NCI-H748 (cell line): ENCODE measurements around the gene SFMBT1.
"Not testable (repeated sequence)": the region's sequence is repeated elsewhere in the genome, so short reads cannot be mapped to it uniquely, and the experiment has no call there.

Source experiments
- DNase-seq: peaks from one replicate; lab custom pipeline; 2025; ENCODE audit not compliant: unreplicated experiment; lab: John Stamatoyannopoulos, UW

Gene SFMBT1

GRCh38 chr3:53073553-53074365 lies 27.9 kb upstream of the SFMBT1 start:
- no peak for DNase-seq

DNA sequence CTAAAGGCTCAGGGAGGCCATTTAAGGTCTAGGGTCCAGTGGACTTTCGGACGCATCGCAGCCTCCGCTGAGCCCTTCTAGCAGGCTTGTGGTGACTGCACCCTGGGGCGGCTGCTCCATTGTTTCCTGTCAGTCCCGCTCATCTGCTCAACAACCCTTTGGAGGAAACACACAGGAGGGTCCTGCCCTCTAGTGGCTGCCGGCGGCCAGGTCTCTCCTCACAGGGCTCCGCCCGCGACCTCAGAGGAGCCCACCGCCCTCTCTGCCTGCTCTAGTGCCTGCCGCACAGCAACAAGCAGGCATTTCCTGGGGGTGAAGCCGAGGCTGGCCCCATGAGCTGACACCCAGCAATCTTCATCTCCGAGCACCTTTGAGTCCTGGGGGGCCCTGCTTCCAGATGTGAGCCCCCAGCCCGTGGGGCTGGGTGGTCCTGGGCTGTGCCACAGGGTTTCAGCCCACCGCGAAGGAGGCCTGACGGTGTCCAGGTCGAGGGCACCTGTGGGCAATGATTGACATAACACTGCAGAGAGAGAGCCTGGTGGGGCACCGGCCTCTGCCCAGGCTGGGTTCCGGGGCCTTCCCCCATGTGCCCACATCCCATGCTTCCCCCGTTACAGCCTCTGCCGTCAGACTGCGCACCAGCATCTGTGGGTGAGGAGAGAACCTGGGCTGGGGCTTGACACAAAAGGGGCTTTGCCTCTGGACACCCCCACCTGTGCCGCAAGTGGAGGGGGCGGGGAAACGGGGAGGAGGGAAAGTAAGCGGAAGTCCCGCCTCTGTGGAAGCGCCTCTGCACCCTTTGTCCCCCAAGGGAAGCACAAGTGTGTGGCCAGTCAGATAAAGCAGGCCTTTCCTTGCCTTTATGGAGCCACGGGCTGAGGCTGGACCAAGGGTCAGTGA lies 27.0 kb upstream of the SFMBT1 start:
- peak; percentile 79 for DNase-seq

DNA sequence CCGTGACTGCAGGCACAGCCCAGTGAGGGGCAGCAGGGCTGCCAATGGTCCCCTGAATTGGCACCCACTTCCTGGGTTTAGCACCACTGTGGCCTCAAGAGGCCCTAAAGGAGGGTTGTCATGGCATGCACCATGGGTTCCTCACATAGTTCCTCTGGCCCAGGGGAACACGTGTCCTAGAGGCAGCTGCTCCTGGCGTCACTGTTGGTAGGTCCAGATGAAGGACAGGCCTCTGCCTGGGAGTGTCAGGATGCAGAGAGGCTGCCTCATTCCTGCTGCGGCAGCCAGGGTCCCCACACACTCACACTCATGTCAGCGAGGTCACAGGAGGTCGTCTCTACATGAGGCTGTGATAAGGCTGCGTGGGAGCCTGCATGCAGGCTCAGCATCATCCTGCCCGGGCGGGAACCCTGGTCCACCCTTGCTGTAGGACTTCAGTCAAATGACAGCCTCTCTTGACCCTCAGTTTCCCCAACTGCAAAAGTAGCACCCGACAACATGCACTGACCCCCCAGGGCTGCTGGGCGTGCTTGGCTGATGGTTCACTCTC lies 26.1 kb upstream of the SFMBT1 start:
- no peak for DNase-seq

- DNase-seq = peak; percentile 29
These were observed 23.7 kb upstream of the SFMBT1 start for GRCh38 chr3:53069422-53070068.

DNA sequence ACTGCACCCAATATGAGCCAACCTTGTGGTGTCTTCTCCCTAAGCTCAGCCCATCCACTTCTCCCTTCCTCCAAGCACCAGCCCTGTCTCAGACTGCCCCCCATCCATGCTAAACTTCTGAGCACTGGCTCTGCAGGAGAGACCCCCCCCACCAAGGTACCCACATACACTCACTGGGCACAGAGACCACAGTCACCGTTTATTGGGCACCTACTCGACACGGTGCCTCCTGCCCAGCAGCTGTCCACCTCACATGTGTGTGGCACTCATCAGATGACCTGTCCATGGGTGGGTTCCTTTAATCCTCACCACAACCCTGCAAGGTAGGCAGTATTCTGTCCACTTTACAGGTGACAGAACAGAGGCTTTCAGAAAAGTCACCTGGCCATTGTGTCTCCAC lies 22.3 kb upstream of the SFMBT1 start:
- DNase-seq = no peak

GRCh38 chr3:53067567-53067966 lies 21.7 kb upstream of the SFMBT1 start:
- no peak for DNase-seq

DNA sequence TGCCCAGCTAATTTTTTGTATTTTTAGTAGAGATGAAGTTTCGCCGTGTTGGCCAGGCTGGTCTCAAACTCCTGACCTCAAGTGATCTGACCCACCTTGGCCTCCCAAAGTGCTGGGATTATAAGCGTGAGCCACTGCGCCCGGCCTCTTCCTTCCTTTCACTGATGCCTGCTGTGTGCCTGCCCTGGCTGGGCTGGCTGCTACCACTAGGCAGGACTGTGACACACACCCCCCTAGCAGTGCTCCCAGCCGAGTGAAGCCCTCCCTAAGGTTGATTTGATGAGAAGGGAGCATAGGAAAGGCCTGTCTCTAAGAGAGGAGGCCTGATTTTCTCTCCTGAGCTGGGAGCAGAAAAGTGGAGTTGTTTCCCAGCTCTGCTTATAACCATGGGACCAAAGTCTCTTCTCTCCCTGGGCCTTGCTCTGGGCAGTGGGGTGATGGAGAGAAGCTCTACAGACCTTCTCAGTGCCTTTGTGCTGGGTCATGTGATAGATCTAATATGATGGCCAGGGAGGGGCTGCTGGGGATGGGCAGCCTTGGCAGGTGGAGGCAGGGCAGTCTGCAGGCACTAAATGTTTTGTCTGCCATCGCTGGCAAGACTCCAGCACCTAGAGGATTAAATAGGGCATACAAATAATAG lies 20.1 kb upstream of the SFMBT1 start:
- DNase-seq = peak; percentile 61

GRCh38 chr3:53062905-53063304 lies 17.0 kb upstream of the SFMBT1 start:
- DNase-seq = no peak

- DNase-seq = no peak
These were observed 10.6 kb upstream of the SFMBT1 start for GRCh38 chr3:53056442-53056841.

DNA sequence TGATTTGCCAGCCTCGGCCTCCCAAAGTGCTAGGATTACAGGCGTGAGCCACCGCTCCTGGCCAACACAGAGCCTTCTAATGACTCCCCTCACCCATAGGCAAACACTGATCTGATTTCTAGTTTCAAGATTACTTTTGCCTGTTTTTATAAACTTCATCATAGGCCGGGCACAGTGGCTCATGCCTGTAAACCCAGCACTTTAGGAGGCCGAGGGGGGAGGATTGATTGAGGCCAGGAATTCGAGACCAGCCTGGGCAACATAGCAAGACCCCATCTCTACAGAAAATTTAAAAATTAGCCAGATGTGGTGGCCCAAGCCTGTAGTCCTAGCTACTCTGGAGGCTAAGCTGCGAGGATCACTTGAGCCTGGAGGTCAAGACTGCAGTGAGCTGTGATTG lies 8.4 kb upstream of the SFMBT1 start:
- not testable (repeated sequence) for DNase-seq

- DNase-seq = peak; percentile 13
These were observed 6.1 kb upstream of the SFMBT1 start for GRCh38 chr3:53051929-53052328.

DNA sequence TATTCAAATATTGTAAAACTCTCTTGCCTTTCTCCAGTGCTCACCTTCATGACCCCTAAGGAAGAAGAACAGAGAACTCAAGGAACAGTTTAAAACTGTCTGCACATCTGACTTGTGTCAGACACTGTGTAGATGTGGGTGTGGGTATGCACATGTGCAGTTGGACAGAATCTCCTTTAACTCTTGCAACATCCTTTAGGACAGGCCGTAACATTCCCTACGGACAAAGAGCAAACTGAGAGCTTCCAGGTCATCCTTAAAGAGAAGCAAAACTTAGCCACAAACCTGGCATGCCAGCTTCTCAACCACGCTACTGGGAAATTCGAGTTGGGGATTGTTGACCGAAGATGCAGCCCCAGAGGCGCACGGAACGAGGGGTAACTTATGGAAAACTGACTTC lies 4.1 kb upstream of the SFMBT1 start:
- no peak for DNase-seq

DNA sequence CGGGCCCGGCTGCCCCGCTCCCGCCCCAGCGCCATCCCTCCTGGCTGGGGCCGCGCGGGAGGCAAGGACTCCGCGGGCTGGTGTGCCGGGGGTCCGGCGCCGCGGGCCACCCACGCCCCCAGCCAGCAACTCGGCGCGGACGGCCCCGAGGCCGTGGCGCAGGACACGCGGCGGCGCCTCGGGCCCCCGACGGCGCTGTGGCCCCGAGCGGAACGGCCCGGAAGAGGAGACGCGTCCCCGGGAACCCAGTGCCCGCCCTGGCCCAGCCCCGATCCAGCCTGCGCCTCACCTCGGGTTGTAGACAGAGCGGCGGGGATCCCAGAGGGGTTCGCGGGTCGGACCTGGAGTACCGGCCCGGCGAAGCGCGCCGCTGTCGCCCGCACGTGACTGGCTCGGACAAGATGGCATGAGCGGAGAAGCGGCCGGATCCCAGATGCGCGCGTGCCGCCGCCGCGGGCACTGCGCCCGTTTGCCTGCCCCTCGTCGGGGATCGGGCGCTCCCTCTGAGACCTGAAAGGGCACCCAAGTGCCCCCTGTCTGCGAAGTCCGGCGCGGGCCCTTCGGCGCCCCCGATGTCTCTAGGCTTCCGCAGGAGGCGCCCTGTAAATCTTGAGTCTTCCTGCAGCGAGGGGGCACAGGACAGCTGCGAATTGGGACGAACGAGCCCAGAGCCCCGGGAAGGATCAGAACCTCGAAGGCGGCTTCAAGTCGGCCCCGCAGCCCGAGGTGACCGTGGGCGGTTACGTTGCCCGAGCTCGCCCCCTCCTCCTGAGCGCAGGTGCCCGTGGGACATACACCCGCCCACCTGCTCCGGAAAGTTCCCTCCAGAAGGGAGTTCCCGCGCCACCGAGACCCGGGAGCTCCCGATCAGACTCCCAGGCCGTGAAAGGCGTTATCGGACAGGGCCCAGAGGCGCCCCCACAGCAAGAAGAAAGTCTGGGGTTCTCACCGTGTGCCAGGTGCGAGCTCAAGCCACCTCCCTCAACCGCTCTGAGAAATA lies 598 bp upstream of the SFMBT1 start:
- DNase-seq = peak; percentile 55

DNA sequence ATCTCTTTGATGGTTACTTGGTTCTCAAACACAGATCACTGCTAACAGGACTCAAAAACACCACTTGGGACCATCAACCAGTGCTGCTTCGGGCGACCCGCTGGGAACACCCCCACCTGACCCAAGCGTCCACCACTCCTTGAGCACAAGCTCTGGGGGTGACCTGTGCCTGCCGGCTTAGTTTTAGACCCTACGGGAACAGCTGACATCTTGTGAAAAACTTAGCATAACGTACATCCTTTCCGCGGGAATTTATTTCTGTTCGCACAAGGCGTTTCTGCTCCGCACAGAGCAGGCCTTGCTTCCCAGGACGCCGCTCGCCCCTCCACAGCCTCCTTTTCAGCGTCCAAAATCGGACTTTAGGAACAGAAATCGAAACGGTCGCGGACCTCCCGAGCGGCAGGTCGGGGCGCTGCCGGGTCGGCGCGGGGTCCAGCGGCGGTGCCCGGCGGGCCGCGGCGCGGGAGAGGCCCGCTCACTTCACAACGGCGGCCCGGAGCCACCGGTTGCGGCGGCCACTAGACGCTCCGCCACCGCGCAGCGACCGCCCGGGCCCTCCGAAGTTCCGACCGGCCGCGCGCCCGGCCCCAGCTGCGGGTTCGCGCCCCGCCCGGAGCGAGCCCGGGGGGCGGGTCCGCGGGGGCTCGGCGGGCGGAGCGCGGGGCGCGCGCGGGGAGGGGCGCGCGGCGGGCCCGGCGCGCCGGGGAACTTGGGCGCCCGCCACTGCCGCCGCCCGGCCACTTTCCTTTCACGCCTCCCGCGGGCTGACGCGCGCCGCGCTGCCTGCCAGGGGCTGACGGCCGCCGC lies 959 bp downstream of the SFMBT1 start:
- peak; percentile 57 for DNase-seq

DNA sequence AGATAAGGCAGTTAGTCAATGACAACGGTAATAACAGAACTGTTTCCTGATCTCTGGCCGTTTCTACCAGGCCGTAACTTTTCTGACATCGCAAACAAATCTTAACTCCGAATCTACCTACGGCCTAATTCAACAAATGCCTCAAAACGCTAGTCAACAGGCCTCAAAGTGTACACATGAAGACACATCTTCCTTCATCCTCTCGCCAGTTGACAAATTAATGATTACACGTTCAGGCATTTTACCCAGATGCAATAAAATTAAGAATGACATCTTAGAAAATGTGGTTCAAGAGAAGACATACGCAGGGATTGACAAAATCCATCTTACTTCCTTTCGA lies 1.5 kb downstream of the SFMBT1 start:
- DNase-seq = no peak

DNA sequence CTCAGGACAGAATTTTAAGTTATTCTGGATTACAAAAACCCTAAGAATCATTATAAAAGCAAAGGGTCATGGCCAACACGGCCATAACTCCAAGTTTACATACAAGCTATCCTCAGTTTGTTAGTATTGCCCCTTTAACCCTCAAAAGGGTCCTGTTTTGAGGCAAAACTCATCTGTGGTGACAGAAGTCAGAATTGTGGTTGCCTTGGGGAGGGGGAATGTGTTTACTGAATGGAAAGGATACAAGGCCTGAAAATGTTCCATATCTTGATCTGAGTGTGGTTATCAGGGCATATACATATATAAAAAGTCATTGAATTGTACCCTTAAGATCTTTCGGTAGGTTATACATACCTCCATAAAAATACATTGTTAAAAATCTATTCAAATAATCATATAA lies 2.1 kb downstream of the SFMBT1 start:
- DNase-seq = no peak

GRCh38 chr3:53042651-53043050 lies 3.2 kb downstream of the SFMBT1 start:
- no peak for DNase-seq

GRCh38 chr3:53040351-53040820 lies 5.5 kb downstream of the SFMBT1 start:
- DNase-seq = no peak

GRCh38 chr3:53039376-53039752 lies 6.5 kb downstream of the SFMBT1 start:
- no peak for DNase-seq
